ENCODE data around the gene AGPAT4.

Gene AGPAT4

DNA sequence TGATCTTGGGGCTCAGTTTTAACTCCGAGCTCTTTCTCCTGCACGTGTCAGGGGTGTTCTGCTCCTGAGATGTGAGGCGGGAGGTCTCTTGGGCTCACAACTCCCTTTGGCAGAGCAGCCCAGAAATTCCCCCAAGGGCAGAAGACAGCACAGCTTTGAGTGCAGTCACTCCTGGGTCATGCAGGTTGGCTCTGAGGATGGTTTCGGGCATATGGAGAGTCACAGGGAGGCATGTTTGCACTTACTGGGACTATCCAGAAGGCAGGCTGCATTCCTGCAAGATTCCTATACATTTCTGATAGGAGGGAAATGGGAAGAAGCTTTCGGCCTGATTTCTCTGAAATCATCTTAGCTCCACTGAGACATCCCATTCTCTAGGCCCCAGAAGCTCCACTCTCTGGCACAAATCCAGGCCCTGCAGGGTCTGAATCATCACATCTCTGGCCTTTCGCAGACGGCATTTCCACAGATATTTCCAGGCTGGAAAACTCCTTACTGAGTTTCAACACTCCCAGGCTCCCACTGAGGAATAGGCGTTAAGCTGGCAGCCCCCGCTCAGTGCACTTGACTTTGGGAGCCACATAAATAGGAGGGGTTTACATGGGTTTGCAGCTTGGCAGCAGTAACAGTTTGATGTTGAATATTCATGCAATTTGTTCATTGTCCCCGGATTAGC is 39.7 kb downstream of the AGPAT4 start:
- no peak overlapping the region for H3K4me3 ChIP-seq (ENCODE audit: low read depth, low read length)
- DNase-seq, result no peak
- H3K27me3 ChIP-seq (ENCODE audit: insufficient read depth, low read depth, severe bottlenecking), result no peaks in the 10 kb centered on the region
- H3K9me3 ChIP-seq (ENCODE audit: severe bottlenecking), result no peaks in the 10 kb centered on the region
- peaks cover 8% of the 10 kb centered on the region for H3K36me3 ChIP-seq
- no peak overlapping the region for H3K27ac ChIP-seq
- TF ChIP-seq, protein P1, sequence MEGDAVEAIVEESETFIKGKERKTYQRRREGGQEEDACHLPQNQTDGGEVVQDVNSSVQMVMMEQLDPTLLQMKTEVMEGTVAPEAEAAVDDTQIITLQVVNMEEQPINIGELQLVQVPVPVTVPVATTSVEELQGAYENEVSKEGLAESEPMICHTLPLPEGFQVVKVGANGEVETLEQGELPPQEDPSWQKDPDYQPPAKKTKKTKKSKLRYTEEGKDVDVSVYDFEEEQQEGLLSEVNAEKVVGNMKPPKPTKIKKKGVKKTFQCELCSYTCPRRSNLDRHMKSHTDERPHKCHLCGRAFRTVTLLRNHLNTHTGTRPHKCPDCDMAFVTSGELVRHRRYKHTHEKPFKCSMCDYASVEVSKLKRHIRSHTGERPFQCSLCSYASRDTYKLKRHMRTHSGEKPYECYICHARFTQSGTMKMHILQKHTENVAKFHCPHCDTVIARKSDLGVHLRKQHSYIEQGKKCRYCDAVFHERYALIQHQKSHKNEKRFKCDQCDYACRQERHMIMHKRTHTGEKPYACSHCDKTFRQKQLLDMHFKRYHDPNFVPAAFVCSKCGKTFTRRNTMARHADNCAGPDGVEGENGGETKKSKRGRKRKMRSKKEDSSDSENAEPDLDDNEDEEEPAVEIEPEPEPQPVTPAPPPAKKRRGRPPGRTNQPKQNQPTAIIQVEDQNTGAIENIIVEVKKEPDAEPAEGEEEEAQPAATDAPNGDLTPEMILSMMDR (IDR thresholded peaks at IDR 0.05; ENCODE audit: low read depth, low read length), result no peak

DNA sequence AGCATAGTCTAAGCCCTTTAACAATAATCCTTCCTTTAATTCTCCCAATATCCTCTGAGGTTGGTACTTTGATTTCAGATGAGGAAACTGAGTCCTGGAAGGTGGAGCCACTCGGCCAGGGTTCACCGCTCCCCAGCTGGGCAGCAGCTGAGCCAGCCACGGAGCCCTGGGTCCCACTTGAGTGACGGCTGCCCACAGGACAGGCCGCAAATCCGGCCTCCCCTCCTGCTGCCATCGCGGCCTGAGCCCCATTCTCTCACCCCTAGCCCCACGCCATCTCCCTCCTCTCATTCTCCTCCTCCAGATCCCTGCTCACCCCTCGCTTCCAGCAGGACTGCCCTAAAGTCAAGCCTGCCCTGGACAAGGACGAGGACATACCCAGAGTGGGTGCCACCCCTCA is 41.4 kb downstream of the AGPAT4 start:
- H3K4me3 ChIP-seq (ENCODE audit: low read depth, low read length), result no peak overlapping the region
- peaks cover 8% of the 10 kb centered on the region for H3K36me3 ChIP-seq
- DNase-seq, result no peak
- H3K9me3 ChIP-seq (ENCODE audit: severe bottlenecking), result no peaks in the 10 kb centered on the region
- H3K27me3 ChIP-seq (ENCODE audit: insufficient read depth, low read depth, severe bottlenecking), result no peaks in the 10 kb centered on the region
- TF ChIP-seq, protein P1 (IDR thresholded peaks at IDR 0.05; ENCODE audit: low read depth, low read length), result no peak
- no peak overlapping the region for H3K27ac ChIP-seq

DNA sequence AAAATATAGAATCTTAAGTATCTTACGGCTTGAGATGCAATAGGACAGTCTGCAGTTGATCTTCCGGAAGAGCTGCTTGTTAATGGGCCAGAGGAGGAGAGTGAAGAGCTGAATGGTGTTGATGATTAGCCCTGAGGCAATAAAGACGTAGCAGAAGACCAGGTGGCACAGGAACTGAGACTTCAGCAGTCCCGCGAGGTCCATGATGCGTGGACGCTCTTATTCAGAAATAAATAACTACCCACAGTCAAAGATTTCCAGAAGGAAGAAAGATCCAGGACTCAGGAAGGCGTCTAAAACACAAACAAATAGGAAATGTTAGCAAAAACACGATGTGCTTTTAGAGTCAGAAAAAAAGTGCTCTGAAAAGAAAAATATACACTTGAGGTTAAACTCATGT is 41.9 kb downstream of the AGPAT4 start:
- no peaks in the 10 kb centered on the region for H3K27me3 ChIP-seq (ENCODE audit: insufficient read depth, low read depth, severe bottlenecking)
- no peaks in the 10 kb centered on the region for H3K9me3 ChIP-seq (ENCODE audit: severe bottlenecking)
- no peak for DNase-seq
- H3K36me3 ChIP-seq, result peaks cover 8% of the 10 kb centered on the region
- H3K27ac ChIP-seq, result no peak overlapping the region
- no peak overlapping the region for H3K4me3 ChIP-seq (ENCODE audit: low read depth, low read length)
- TF ChIP-seq, protein P1 (IDR thresholded peaks at IDR 0.05; ENCODE audit: low read depth, low read length), result no peak

DNA sequence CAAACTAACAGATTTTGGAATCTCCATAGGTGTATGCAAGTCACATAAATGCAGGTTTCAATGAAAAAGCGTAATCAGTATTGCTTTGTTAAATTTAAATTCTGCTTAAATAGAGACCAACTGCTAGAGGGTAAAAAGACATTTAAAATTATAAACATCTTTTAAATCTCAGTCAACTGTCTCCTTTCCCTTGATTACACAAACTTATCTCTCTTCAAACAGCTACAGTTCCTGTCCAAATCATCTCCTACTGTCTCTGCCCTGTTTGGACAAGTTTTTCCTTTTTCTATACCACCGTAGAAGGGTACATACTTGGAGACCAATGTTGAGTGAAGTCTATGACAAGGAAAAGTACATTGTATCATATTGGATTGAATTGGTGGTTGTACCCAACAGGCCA is 43.5 kb downstream of the AGPAT4 start:
- H3K27ac ChIP-seq, result no peak overlapping the region

DNA sequence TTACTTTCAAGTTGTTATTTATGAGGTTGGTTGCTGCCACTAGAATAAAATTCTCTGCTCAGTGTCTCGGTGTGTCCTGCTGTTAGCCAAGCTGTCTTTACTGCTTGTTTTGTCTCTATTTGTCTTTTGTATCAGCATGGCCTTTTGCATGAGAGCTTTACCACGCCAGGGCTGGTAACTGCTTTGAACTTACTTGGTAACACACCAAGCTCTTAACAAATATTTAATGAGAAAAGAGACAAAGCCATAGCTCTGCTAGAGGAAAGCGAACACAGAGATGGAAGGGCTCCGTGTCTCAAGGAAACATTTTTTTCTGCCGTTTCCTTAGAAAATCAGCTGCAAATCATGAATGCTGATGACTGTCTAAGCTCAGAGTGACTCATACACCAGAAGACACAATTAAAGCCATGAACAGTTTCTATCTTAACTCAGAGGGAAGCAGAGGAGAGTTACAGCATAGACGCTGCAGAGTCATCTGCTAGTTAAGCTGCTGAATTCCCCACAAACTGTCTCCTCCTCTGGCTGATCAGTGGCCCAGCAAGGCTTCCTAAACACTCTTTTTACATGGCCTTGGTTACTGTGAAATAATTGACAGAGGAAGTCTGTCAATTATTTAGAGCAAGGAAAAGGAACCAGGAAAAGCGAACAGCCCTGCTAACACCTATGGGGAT is 44.8 kb downstream of the AGPAT4 start:
- H3K36me3 ChIP-seq, result peaks cover 8% of the 10 kb centered on the region; the same call in 1 of the 2 replicates
- no peaks in the 10 kb centered on the region for H3K9me3 ChIP-seq (ENCODE audit: severe bottlenecking)
- no peak overlapping the region for H3K4me3 ChIP-seq (ENCODE audit: low read depth, low read length)
- TF ChIP-seq, protein P1 (IDR thresholded peaks at IDR 0.05; ENCODE audit: low read depth, low read length), result no peak
- no peak for DNase-seq
- no peak overlapping the region for H3K27ac ChIP-seq
- H3K27me3 ChIP-seq (ENCODE audit: insufficient read depth, low read depth, severe bottlenecking), result no peaks in the 10 kb centered on the region

More for the DNA sequence above, 43.5 kb downstream of the AGPAT4 start:
- Histone ChIP-seq H3K4me3 (ENCODE audit: low read depth, low read length) (no peak overlapping the region), H3K9me3 (ENCODE audit: severe bottlenecking) (no peaks in the 10 kb centered on the region), H3K27me3 (ENCODE audit: insufficient read depth, low read depth, severe bottlenecking) (no peaks in the 10 kb centered on the region), H3K36me3 (peaks cover 8% of the 10 kb centered on the region; the same call in 1 of the 2 replicates)
- TF ChIP-seq, protein P1 (IDR thresholded peaks at IDR 0.05; ENCODE audit: low read depth, low read length), result no peak
- DNase-seq, result no peak

Data from WERI-Rb-1 (cell line).